ENCODE results near the gene IGLL5.

The IGLL5 gene

DNA sequence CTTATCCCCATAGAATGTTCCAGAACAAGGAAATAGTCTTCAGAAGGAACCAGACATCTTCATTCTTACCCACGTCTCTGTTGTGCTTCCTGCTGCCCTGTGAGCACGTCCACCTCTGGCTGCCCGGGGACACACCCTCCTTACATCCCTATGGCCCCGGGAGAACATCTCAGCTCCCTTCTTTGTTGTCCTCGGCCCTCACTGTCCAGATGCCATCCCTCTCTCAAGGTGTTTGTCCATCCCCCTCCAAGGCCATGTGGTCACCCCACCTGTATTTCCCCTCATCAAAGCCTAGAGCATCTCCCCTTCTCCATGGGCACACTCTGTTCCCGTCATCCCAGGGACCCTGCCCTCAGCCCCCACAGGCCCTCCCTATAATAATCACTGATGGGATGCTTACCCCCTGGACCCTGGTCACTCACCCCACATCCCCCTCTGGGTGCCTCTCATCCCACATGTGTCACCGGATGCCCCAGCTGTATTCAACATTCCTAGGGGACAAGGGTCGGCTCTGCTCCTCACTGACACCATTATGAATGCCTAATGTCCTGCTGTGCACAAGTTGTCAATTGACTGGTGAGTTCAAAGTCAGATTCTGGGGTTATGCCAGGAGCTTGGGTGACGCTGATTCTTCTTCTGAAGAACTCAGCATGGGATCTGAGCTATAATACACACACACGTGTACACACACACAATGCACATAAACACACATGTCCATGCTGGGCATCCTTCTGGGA lies 28.8 kb downstream of the IGLL5 start:
- DNase-seq (ENCODE audit: low read depth) = no peak
- H3K4me3 ChIP-seq (ENCODE audit: low read length) = no peak overlapping the region
- TF ChIP-seq, protein P1, sequence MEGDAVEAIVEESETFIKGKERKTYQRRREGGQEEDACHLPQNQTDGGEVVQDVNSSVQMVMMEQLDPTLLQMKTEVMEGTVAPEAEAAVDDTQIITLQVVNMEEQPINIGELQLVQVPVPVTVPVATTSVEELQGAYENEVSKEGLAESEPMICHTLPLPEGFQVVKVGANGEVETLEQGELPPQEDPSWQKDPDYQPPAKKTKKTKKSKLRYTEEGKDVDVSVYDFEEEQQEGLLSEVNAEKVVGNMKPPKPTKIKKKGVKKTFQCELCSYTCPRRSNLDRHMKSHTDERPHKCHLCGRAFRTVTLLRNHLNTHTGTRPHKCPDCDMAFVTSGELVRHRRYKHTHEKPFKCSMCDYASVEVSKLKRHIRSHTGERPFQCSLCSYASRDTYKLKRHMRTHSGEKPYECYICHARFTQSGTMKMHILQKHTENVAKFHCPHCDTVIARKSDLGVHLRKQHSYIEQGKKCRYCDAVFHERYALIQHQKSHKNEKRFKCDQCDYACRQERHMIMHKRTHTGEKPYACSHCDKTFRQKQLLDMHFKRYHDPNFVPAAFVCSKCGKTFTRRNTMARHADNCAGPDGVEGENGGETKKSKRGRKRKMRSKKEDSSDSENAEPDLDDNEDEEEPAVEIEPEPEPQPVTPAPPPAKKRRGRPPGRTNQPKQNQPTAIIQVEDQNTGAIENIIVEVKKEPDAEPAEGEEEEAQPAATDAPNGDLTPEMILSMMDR (conservative IDR thresholded peaks at IDR 0.05; ENCODE audit: low read depth, low read length) = no peak

DNA sequence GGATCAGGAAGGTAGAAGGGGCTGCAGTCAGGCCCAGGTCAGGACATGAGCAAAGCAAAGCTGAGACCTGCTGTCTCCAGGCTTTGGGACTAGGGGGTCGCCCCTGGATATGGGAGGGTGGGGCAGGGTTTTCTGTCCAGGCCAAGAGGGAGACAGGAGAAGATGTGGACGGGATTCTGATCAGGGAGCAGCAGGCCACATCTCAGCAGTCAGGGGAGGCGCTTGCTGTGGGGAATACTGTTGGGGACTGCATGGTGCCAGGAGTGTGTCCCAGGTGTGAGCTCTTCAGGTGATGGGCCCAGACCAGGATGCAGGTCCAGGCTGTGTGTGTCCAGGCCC lies 29.3 kb downstream of the IGLL5 start:
- no peak overlapping the region for H3K4me3 ChIP-seq (ENCODE audit: low read length)
- TF ChIP-seq, protein P1 (conservative IDR thresholded peaks at IDR 0.05; ENCODE audit: low read depth, low read length) = no peak
- no peak for DNase-seq (ENCODE audit: low read depth)

DNA sequence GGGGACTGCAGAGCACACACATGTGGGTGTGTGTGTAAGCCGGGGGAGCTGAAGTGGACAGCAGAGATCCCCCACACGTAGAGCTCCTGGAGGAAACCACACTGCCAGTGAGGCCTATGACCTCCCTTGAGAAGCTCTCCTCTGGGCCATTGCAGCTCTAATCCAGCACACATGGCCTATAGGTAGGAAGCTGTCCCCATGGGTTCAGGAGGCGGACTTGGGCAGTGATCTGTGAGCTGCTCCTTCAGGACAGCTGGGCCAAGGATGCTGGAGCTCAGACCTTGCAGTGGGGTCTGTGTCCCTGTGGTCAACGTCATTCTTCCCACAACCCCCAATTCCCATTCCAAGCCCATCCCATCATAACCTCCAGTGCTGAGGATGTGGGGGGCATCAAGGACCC lies 29.8 kb downstream of the IGLL5 start:
- TF ChIP-seq, protein P1 (conservative IDR thresholded peaks at IDR 0.05; ENCODE audit: low read depth, low read length) = no peak
- no peak overlapping the region for H3K4me3 ChIP-seq (ENCODE audit: low read length)
- DNase-seq (ENCODE audit: low read depth) = no peak

DNA sequence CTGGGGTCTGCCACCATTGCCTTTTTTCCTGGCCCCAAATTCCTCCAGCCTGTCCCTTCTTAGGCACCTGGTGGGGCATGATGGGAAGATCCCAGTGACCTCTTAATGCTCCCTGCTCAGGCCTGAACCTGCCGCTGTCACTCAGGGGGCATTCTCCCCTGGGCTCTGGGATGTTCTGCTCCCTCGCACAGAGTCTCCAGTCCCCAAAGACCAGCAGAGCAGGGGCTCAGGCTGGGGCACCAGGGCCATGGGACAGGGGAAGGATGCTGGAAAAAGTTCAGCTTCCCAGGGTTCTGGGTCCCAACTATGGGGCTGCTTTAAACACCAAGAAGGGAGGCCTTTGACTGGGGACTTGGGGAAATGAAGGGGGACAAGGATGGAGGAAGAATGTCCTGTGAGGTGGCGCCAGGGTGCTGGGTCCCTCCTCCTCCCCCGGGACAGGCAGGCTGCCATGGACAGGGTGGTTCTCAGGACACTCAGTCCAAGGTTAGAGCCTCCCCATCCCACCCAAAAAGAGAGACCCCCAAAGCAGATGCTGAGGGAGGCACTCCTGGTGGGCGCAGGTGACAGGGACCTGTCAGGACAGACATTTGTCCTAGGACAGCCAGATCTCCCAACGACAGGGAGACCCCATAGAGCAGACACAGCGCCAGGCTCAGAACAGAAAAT lies 30.8 kb downstream of the IGLL5 start:
- DNase-seq (ENCODE audit: low read depth) = no peak
- H3K4me3 ChIP-seq (ENCODE audit: low read length) = no peak overlapping the region
- TF ChIP-seq, protein P1 (conservative IDR thresholded peaks at IDR 0.05; ENCODE audit: low read depth, low read length) = no peak

DNA sequence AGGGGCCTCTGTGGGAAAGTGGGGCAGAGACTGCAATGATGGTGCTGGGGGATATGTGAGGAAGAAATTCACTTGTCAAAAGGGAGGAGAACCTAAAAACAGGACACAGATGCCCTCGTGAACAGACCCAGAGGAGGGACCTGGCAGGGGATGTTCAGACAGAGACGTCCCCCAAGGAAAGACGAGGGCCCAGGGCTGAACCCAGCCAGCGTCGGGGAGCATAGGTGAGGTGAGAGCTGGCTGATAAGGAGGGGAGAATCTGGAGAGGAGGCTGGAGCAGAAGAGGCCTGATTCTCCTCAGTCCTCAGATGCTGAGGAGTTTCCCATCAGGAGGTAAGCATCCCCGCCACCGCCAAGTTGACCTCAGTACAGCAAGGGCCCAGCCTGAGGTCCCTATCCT lies 31.4 kb downstream of the IGLL5 start:
- no peak for DNase-seq (ENCODE audit: low read depth)
- TF ChIP-seq, protein P1 (conservative IDR thresholded peaks at IDR 0.05; ENCODE audit: low read depth, low read length) = no peak
- H3K4me3 ChIP-seq (ENCODE audit: low read length) = no peak overlapping the region

DNA sequence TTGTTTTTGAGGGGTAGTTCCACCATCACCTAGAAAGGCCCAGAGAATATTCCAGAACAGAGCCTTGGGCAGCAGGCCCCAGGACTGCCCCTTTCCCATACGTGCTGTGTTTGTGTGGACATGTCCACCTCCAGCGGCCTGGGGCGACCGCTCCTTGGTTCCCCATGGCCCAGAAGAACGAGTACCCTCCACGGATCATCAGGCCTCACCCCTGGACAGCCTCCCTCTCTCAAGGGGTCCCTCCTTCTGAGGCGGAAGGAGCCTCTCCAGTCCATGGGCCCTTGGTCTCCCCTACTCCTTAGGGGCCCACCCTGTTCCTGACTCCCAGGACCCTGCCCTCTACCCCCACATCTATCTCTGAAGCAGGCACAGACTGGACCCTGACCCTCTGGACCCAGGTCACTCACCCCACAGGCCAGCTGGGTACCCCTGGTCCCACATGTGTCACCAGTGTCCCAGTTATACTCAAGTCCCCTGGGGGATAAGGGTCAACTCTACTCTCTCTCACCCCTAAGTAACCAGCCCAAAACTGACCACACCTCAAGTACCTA lies 32.6 kb downstream of the IGLL5 start:
- no peak overlapping the region for H3K4me3 ChIP-seq (ENCODE audit: low read length)
- DNase-seq (ENCODE audit: low read depth) = no peak
- TF ChIP-seq, protein P1 (conservative IDR thresholded peaks at IDR 0.05; ENCODE audit: low read depth, low read length) = no peak
